NCI-H2107 treated with DMSO at 0.1 percent for 48 hours (cell line): ENCODE data around the gene KCNG4.

Experiments used
- DNase-seq: peaks from one replicate; lab custom pipeline; 2025; ENCODE audit not compliant: unreplicated experiment; lab: John Stamatoyannopoulos, UW

KCNG4 gene

GRCh38 chr16:84239909-84240308 lies at the start of gene KCNG4:
Gene KCNG4 (minus strand): TSS chr16:84240012. CDS start chr16:84237485, 2,527 bp downstream.
- no peak for DNase-seq

- no peak for DNase-seq
Measured at GRCh38 chr16:84288902-84289301, 49.1 kb upstream of the KCNG4 start.

- DNase-seq = no peak
Measured at GRCh38 chr16:84286578-84287240, 46.9 kb upstream of the KCNG4 start.

GRCh38 chr16:84284154-84284722 lies 44.4 kb upstream of the KCNG4 start:
- no peak for DNase-seq

- DNase-seq = no peak
Measured at GRCh38 chr16:84283314-84284153, 43.7 kb upstream of the KCNG4 start.

- DNase-seq = no peak
Measured at GRCh38 chr16:84282533-84282932, 42.7 kb upstream of the KCNG4 start.

GRCh38 chr16:84281074-84281473 lies 41.3 kb upstream of the KCNG4 start:
- DNase-seq = no peak

- no peak for DNase-seq
Measured at GRCh38 chr16:84279881-84280280, 40.1 kb upstream of the KCNG4 start.

GRCh38 chr16:84278968-84279367 lies 39.2 kb upstream of the KCNG4 start:
- no peak for DNase-seq

GRCh38 chr16:84278333-84278732 lies 38.5 kb upstream of the KCNG4 start:
- no peak for DNase-seq

- peak; percentile 11 for DNase-seq
Measured at GRCh38 chr16:84277244-84277823, 37.5 kb upstream of the KCNG4 start.

GRCh38 chr16:84275585-84276151 lies 35.9 kb upstream of the KCNG4 start:
- DNase-seq = no peak

- DNase-seq = no peak
Measured at GRCh38 chr16:84274515-84274914, 34.7 kb upstream of the KCNG4 start.

- DNase-seq = no peak
Measured at GRCh38 chr16:84272740-84273320, 33.0 kb upstream of the KCNG4 start.

GRCh38 chr16:84271866-84272265 lies 32.1 kb upstream of the KCNG4 start:
- DNase-seq = no peak

- DNase-seq = no peak
Measured at GRCh38 chr16:84271037-84271436, 31.2 kb upstream of the KCNG4 start.

- DNase-seq = no peak
Measured at GRCh38 chr16:84270531-84270930, 30.7 kb upstream of the KCNG4 start.

GRCh38 chr16:84270071-84270470 lies 30.3 kb upstream of the KCNG4 start:
- no peak for DNase-seq

- DNase-seq = no peak
Measured at GRCh38 chr16:84268291-84269040, 28.7 kb upstream of the KCNG4 start.

GRCh38 chr16:84267380-84267779 lies 27.6 kb upstream of the KCNG4 start:
- no peak for DNase-seq
